KMS-11 (cell line): Measurements from ENCODE around the gene TMEM236.

Source experiments
- H2AFZ ChIP-seq: fragments of 200-600 bp; sonication (generic); 2 replicates; pipeline ENCODE4 v1.6.1; 2016; ENCODE audit warnings: antibody characterized with exemption, mixed run types, low read depth
- H3K27ac ChIP-seq: fragments of 200-600 bp; sonication (generic); 2 replicates; pipeline ENCODE4 v1.6.1; 2016; ENCODE audit warnings: mild to moderate bottlenecking, mixed run types
- H3K27me3 ChIP-seq: fragments of 200-600 bp; sonication (generic); 2 replicates; pipeline ENCODE4 v1.6.1; 2017; ENCODE audit warnings: mild to moderate bottlenecking, low read depth, mixed run types, moderate library complexity; ENCODE audit not compliant: insufficient read depth
- H3K36me3 ChIP-seq: fragments of 200-600 bp; sonication (generic); 2 replicates; pipeline ENCODE4 v1.6.1; 2017; ENCODE audit warnings: mild to moderate bottlenecking, mixed run types; ENCODE audit not compliant: insufficient read depth
- H3K4me1 ChIP-seq: fragments of 200-600 bp; sonication (generic); 2 replicates; pipeline ENCODE4 v1.6.1; 2016; ENCODE audit warnings: mild to moderate bottlenecking, low read depth, mixed run types; ENCODE audit not compliant: poor library complexity, severe bottlenecking
- H3K4me2 ChIP-seq: fragments of 200-600 bp; sonication (generic); 2 replicates; pipeline ENCODE4 v1.7.0; 2016; ENCODE audit warnings: mild to moderate bottlenecking, mixed run types
- H3K4me3 ChIP-seq: fragments of 200-600 bp; sonication (generic); IDR thresholded peaks from 2 replicates; pipeline ENCODE4 v1.6.1; 2017; ENCODE audit warnings: low read depth, low read length, mixed read lengths; ENCODE audit not compliant: insufficient read depth
- H3K79me2 ChIP-seq: fragments of 200-600 bp; sonication (generic); 2 replicates; pipeline ENCODE4 v1.6.1; 2016; ENCODE audit warnings: low read depth, mixed run types; ENCODE audit not compliant: insufficient read depth
- H3K9ac ChIP-seq: fragments of 200-600 bp; sonication (generic); 2 replicates; pipeline ENCODE4 v1.6.1; 2016; ENCODE audit warnings: mild to moderate bottlenecking, mixed run types
- H4K20me1 ChIP-seq: fragments of 200-600 bp; sonication (generic); 2 replicates; pipeline ENCODE4 v1.6.1; 2016; ENCODE audit warnings: mild to moderate bottlenecking, mixed run types; ENCODE audit not compliant: insufficient read depth
- CTCF ChIP-seq: fragments of 200-600 bp; sonication (generic); conservative IDR thresholded peaks from 2 replicates; pipeline ENCODE4 v1.6.1; 2017; ENCODE audit warnings: low read depth, mild to moderate bottlenecking, antibody characterized with exemption, low read length, moderate library complexity, mixed read lengths

The TMEM236 gene

GRCh38 chr10:17793823-17794644 is 42.0 kb downstream of the TMEM236 start:
- no peaks in the 10 kb centered on the region for H3K79me2 ChIP-seq
- no peak for TF ChIP-seq CTCF
- no peaks in the 10 kb centered on the region for H3K36me3 ChIP-seq
- H4K20me1 ChIP-seq = no peaks in the 10 kb centered on the region
- H3K4me3 ChIP-seq = no peak overlapping the region
- H2AFZ ChIP-seq = no peak overlapping the region
- no peak overlapping the region for H3K4me2 ChIP-seq
- H3K9ac ChIP-seq = no peak overlapping the region
- no peaks in the 10 kb centered on the region for H3K27me3 ChIP-seq
- no peak overlapping the region for H3K27ac ChIP-seq
- peaks cover 9% of the 10 kb centered on the region for H3K4me1 ChIP-seq

GRCh38 chr10:17795083-17795482 is 43.1 kb downstream of the TMEM236 start:
- no peak for TF ChIP-seq CTCF
- Histone ChIP-seq H3K36me3 (no peaks in the 10 kb centered on the region), H3K27ac (no peak overlapping the region), H3K4me3 (no peak overlapping the region), H3K79me2 (no peaks in the 10 kb centered on the region), H2AFZ (no peak overlapping the region), H3K9ac (no peak overlapping the region), H3K27me3 (no peaks in the 10 kb centered on the region), H4K20me1 (no peaks in the 10 kb centered on the region), H3K4me2 (no peak overlapping the region), H3K4me1 (peaks cover 9% of the 10 kb centered on the region)

GRCh38 chr10:17795813-17796594 is 44.0 kb downstream of the TMEM236 start:
- Histone ChIP-seq H3K27me3 (no peaks in the 10 kb centered on the region), H4K20me1 (no peaks in the 10 kb centered on the region), H3K4me1 (peaks cover 9% of the 10 kb centered on the region), H3K79me2 (no peaks in the 10 kb centered on the region), H3K27ac (no peak overlapping the region), H3K4me2 (no peak overlapping the region), H3K9ac (no peak overlapping the region), H3K4me3 (no peak overlapping the region), H2AFZ (no peak overlapping the region), H3K36me3 (no peaks in the 10 kb centered on the region)
- TF ChIP-seq CTCF = no peak

GRCh38 chr10:17801507-17801906 is 49.5 kb downstream of the TMEM236 start:
- H4K20me1 ChIP-seq = no peaks in the 10 kb centered on the region
- H3K4me1 ChIP-seq = no peaks in the 10 kb centered on the region
- H3K27ac ChIP-seq = no peak overlapping the region
- no peak overlapping the region for H3K4me2 ChIP-seq
- H2AFZ ChIP-seq = no peak overlapping the region
- no peaks in the 10 kb centered on the region for H3K27me3 ChIP-seq
- no peaks in the 10 kb centered on the region for H3K36me3 ChIP-seq
- no peak overlapping the region for H3K9ac ChIP-seq
- TF ChIP-seq CTCF = 0 out of 2 replicates have a peak, but pooled peaks have one; percentile 33
- H3K4me3 ChIP-seq = no peak overlapping the region
- no peaks in the 10 kb centered on the region for H3K79me2 ChIP-seq
